ENCODE results near the gene OR2T34.
"Not testable (repeated sequence)": the region's sequence is repeated elsewhere in the genome, so short reads cannot be mapped to it uniquely, and the experiment has no call there.

Gene OR2T34

DNA sequence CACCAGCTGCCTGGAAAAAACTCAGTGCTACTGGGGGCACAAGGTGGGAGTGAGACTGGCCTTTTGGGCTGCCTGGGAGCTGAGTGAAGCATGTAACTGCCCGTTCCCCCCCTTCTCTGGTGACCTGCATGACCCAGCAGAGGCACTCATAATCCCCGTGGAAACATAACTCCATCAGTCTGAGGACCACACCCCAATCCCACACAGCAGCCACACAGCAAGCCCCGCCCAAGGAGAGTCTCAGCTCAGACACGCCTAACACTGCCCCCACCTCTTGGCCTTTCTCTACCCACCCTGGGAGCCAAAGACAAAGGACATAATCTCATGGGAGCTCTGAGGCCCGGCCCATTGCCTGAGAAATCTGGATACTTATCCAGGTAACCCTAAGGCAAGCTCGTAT is 23.5 kb downstream of the OR2T34 start:
- not testable (repeated sequence) for DNase-seq

DNA sequence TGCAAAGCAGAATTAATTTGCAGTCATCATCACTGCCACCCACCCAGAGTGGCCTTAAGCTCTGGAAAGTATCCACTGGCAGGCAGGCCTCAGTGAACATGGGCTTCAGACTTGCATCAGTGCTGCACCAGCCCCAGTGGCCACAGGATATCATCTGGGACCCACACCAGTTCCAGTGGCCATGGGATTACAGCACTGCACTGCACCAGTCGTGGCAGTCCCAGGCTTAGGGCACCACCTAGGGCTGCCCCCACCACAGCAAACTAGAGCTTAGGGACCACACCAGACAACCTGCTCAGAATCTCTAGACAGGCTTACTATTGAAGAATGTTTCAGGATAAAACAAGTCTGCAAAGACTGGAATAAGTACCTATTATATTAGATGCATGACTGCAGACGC is 27.2 kb downstream of the OR2T34 start:
- DNase-seq: not testable (repeated sequence)

DNA sequence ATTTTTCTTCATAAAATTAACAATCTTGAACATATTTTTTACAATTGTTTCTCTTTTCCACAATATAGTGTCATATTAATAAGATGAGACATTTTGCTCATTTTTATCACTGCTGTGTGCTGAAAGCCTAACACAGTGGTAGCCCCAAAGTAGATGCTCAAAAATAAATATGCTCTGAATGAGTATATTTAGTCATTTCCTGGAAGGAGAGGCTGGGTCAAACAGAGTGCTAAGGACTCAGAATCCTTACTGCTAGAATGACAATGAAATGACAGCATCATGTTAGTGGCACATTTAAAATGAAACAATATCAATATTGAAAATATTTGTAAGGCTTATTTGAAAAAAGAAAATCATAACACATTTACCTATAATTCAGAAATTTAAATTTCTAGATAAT is 37.1 kb downstream of the OR2T34 start:
- not testable (repeated sequence) for DNase-seq
